Measurements from ENCODE around the gene DYDC1. TPM values are rescaled to one million over a fixed set of nuclear protein-coding genes. Genes with fewer than 3 reads are reported as not detected.

DYDC1 gene
- total RNA-seq: not detected in 2 replicates

GRCh38 chr10:80356563-80356988, at the start of gene DYDC1, which contains the start of gene DYDC2:
TSS of gene DYDC1 (minus strand) at chr10:80356755. CDS start at chr10:80352601, 4,154 bp downstream.
TSS of gene DYDC2 (plus strand) at chr10:80356781. CDS start at chr10:80362444, 5,663 bp downstream.

GRCh38 chr10:80289451-80290287, 66.9 kb downstream of the DYDC1 start, which contains the start of gene MAT1A:
TSS of gene MAT1A (minus strand) at chr10:80289658. CDS start at chr10:80289423, 235 bp downstream.

Other genes starting within 250 kb of the DYDC1 start
- gene PLAC9, start 224.0 kb downstream of the DYDC1 start, total RNA-seq: 89.7 and 128 TPM in 2 replicates
- gene ANXA11, start 151.2 kb downstream of the DYDC1 start, total RNA-seq: 122 and 129 TPM in 2 replicates
- gene MAT1A, start 67.1 kb downstream of the DYDC1 start, total RNA-seq: not detected in 2 replicates
- not detected in 2 replicates for gene DYDC2, start within 50 bp of the DYDC1 start, total RNA-seq
- gene PRXL2A, start 51.8 kb upstream of the DYDC1 start, total RNA-seq: 1.3 and 2.9 TPM in 2 replicates
- 15.1 and 22.7 TPM in 2 replicates for gene TSPAN14, start 97.6 kb upstream of the DYDC1 start, total RNA-seq
- gene SH2D4B, start 181.1 kb upstream of the DYDC1 start, total RNA-seq: not detected in 2 replicates